OCI-LY3 (cell line): ENCODE measurements around the gene MYO7A.

Experiments
- H2AFZ ChIP-seq: fragments of 200-600, 300-600 bp; shearing (Covaris generic); 2 replicates; pipeline ENCODE4 v1.6.0; 2014; ENCODE audit warnings: antibody characterized with exemption, low read depth, low read length
- H3K27ac ChIP-seq: fragments of 200-600, 300-600 bp; sonication (generic); 2 replicates; pipeline ENCODE4 v1.5.1; 2014; ENCODE audit warnings: mild to moderate bottlenecking, low read length, moderate library complexity, mixed read lengths
- H3K27me3 ChIP-seq: fragments of 200-600, 300-600 bp; sonication (generic); 2 replicates; pipeline ENCODE4 v1.6.1; 2014; ENCODE audit warnings: low read depth, low read length, mixed read lengths
- H3K36me3 ChIP-seq: fragments of 200-600, 300-600 bp; sonication (generic); replicated peaks from 2 replicates; pipeline ENCODE3; 2014; ENCODE audit warnings: low read depth, low read length, mixed read lengths
- H3K4me1 ChIP-seq: fragments of 300-600, 200-600 bp; sonication (generic); 2 replicates; pipeline ENCODE4 v1.6.1; 2014; ENCODE audit warnings: low read length, mixed read lengths
- H3K4me2 ChIP-seq: fragments of 200-600, 300-600 bp; sonication (generic); 2 replicates; pipeline ENCODE4 v1.6.1; 2014; ENCODE audit warnings: low read length, mixed read lengths
- H3K4me3 ChIP-seq: fragments of 300-600, 200-600 bp; sonication (generic); 2 replicates; pipeline ENCODE4 v1.5.1; 2014; ENCODE audit warnings: antibody characterized with exemption, mild to moderate bottlenecking, low read length, moderate library complexity
- H3K79me2 ChIP-seq: fragments of 300-600, 200-600 bp; shearing (Covaris generic); 2 replicates; pipeline ENCODE4 v1.6.1; 2014; ENCODE audit warnings: mild to moderate bottlenecking, low read length, mixed read lengths
- H3K9ac ChIP-seq: fragments of 300-600, 200-600 bp; shearing (Covaris generic); 2 replicates; pipeline ENCODE4 v1.6.0; 2014; ENCODE audit warnings: mild to moderate bottlenecking, low read length, moderate library complexity
- H3K9me3 ChIP-seq: fragments of 200-600, 300-600 bp; shearing (Covaris generic); 2 replicates; pipeline ENCODE4 v1.6.1; 2014; ENCODE audit warnings: low read length, mixed read lengths; ENCODE audit not compliant: insufficient read depth
- H4K20me1 ChIP-seq: fragments of 200-600, 300-600 bp; sonication (generic); 2 replicates; pipeline ENCODE4 v1.6.1; 2016; ENCODE audit warnings: low read length, mixed read lengths; ENCODE audit not compliant: insufficient read depth
- EZH2phosphoT487 ChIP-seq: fragments of 200-600 bp; shearing (Covaris generic); IDR thresholded peaks from 2 replicates; pipeline ENCODE4 v1.6.1; 2018; ENCODE audit warnings: antibody characterized with exemption, mixed run types, low read depth
- TF ChIP-seq, protein P1 (sequence below): fragments of 200-600, 300-600 bp; sonication (generic); IDR thresholded peaks from 2 replicates; pipeline ENCODE4 v1.5.1; 2014; ENCODE audit warnings: antibody characterized with exemption, low read length, low read depth

The MYO7A gene

DNA sequence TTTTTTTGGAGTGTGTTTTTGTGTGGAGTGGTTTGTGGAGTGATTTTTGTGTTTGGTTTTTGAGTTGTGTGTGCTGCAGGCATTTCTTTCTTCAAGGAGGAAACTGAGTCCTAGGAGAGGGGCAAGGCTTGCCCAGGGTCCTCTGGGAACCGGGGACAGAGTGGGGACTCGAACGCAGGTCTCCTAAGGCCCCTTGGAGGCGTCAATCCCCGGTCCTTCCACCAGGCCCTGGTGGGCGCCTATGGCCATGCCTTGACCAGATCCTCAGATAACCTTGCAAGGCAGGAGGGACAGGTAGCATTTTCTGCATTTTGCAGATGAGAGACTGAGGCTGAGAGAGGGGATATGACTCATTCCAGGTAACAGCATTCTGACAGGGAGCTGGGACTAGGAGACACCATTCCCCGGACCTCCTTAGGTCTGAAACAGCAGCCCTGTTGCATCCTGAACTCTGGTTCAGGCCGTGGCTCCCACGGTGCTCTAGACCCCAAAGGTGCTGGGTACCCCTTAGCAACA lies 39.1 kb downstream of the MYO7A start:
- Histone ChIP-seq H2AFZ (no peak overlapping the region), H3K79me2 (no peaks in the 10 kb centered on the region), H3K4me2 (no peak overlapping the region), H3K4me1 (no peaks in the 10 kb centered on the region), H3K27ac (no peak overlapping the region), H3K9me3 (no peaks in the 10 kb centered on the region), H3K36me3 (no peaks in the 10 kb centered on the region), H4K20me1 (no peaks in the 10 kb centered on the region), H3K9ac (no peak overlapping the region), H3K4me3 (no peak overlapping the region), H3K27me3 (0 out of 2 replicates have a peak, but pooled peaks cover 3% of the 10 kb centered on the region)
- TF ChIP-seq, protein P1, sequence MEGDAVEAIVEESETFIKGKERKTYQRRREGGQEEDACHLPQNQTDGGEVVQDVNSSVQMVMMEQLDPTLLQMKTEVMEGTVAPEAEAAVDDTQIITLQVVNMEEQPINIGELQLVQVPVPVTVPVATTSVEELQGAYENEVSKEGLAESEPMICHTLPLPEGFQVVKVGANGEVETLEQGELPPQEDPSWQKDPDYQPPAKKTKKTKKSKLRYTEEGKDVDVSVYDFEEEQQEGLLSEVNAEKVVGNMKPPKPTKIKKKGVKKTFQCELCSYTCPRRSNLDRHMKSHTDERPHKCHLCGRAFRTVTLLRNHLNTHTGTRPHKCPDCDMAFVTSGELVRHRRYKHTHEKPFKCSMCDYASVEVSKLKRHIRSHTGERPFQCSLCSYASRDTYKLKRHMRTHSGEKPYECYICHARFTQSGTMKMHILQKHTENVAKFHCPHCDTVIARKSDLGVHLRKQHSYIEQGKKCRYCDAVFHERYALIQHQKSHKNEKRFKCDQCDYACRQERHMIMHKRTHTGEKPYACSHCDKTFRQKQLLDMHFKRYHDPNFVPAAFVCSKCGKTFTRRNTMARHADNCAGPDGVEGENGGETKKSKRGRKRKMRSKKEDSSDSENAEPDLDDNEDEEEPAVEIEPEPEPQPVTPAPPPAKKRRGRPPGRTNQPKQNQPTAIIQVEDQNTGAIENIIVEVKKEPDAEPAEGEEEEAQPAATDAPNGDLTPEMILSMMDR = no peak
- TF ChIP-seq EZH2phosphoT487 = no peak

DNA sequence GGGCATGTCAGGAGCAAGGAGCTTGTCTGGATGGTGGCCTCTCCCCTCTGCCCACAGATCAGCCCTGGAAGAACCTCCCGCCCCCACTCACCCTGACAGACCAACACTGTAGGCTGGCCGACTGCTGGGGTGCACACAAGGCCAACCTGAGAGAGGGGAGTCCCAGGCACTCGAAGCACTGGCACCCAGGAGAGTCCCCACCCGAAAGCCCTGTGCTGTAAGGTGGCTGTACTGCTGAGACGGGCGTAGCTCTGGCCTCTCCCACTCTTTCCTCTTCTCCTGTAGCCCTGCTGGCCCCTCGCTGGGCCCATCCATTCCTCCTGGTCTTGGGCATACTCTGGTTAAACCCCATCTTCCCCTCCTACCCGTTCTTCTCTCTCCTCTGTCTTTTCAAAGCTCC lies 39.7 kb downstream of the MYO7A start:
- Histone ChIP-seq H3K27ac (no peak overlapping the region), H3K27me3 (no peaks in the 10 kb centered on the region), H3K9ac (no peak overlapping the region), H2AFZ (no peak overlapping the region), H3K4me2 (no peak overlapping the region), H3K36me3 (no peaks in the 10 kb centered on the region), H3K4me3 (no peak overlapping the region), H4K20me1 (no peaks in the 10 kb centered on the region), H3K79me2 (no peaks in the 10 kb centered on the region), H3K4me1 (no peaks in the 10 kb centered on the region), H3K9me3 (no peaks in the 10 kb centered on the region)
- no peak for TF ChIP-seq EZH2phosphoT487
- TF ChIP-seq, protein P1 = no peak

DNA sequence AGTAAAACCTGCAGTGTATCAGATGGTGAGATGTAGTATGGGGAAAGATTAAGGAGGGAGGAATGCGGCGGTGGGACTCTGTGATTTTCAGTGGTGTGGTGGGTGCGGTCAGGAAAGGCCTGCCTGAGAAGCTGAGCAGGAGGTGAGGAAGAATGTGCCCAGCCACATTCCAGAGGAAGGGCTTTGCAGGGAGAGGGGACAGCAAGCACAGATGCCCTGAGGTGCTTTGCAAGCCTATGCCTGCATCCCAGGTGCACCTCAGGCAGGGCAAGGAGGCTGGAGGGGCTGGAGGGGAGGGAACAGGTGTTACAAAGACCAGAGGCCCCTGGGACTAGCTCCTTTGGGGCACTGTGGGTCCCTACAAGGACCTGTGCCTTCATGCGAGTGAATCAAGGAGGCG lies 42.1 kb downstream of the MYO7A start:
- H3K4me2 ChIP-seq = no peak overlapping the region
- H3K9me3 ChIP-seq = no peaks in the 10 kb centered on the region
- no peaks in the 10 kb centered on the region for H4K20me1 ChIP-seq
- no peaks in the 10 kb centered on the region for H3K27me3 ChIP-seq
- no peak overlapping the region for H3K27ac ChIP-seq
- H3K79me2 ChIP-seq = no peaks in the 10 kb centered on the region
- no peaks in the 10 kb centered on the region for H3K4me1 ChIP-seq
- no peak for TF ChIP-seq EZH2phosphoT487
- no peaks in the 10 kb centered on the region for H3K36me3 ChIP-seq
- H2AFZ ChIP-seq = no peak overlapping the region
- H3K4me3 ChIP-seq = no peak overlapping the region
- H3K9ac ChIP-seq = no peak overlapping the region

DNA sequence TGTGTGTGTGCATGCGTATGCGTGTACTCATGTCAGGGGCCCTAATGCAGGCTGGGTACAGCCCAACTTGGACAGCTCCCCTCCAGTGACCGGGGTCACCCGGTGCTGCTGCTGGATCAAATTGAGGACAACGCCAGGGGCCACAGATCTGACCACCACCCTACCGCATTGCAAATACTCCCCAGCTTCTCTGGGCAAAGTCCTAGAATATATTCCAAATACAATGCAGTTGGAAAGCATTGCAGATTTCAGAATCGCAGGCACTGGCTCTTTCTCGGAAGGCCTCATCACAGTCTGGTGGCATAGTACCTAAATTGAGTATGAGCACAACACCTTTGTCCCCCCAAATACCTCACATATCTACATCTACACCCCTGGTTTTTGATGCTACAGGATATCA lies 43.2 kb downstream of the MYO7A start:
- H3K27ac ChIP-seq = no peak overlapping the region
- TF ChIP-seq EZH2phosphoT487 = no peak
- TF ChIP-seq, protein P1 = no peak
- H4K20me1 ChIP-seq = no peaks in the 10 kb centered on the region
- H3K4me2 ChIP-seq = no peak overlapping the region
- no peaks in the 10 kb centered on the region for H3K79me2 ChIP-seq
- H3K27me3 ChIP-seq = no peaks in the 10 kb centered on the region
- H3K4me1 ChIP-seq = no peaks in the 10 kb centered on the region
- H3K9me3 ChIP-seq = no peaks in the 10 kb centered on the region
- H3K9ac ChIP-seq = no peak overlapping the region
- H3K36me3 ChIP-seq = no peaks in the 10 kb centered on the region
- no peak overlapping the region for H3K4me3 ChIP-seq
- H2AFZ ChIP-seq = no peak overlapping the region
